Parathyroid adenoma (tissue), 2 donors: Measurements from ENCODE around the gene SLC23A2.

Experiments used
- H2AFZ ChIP-seq: fragments of 300-600 bp; sonication (generic); one replicate; pipeline ENCODE4 v1.7.0; 2017; ENCODE audit warnings: antibody characterized with exemption, mild to moderate bottlenecking
- H3K27ac ChIP-seq: fragments of 300-600 bp; sonication (generic); one replicate; pipeline ENCODE4 v1.7.0; 2017
- H3K27me3 ChIP-seq: fragments of 300-600 bp; sonication (generic); one replicate; pipeline ENCODE4 v1.7.0; 2017; ENCODE audit warnings: low read length; ENCODE audit not compliant: control insufficient read depth, insufficient read depth
- H3K36me3 ChIP-seq: fragments of 300-600 bp; sonication (generic); one replicate; pipeline ENCODE4 v1.7.0; 2017; ENCODE audit warnings: low read length; ENCODE audit not compliant: control insufficient read depth, insufficient read depth
- H3K4me1 ChIP-seq: fragments of 300-600 bp; sonication (generic); one replicate; pipeline ENCODE4 v1.7.0; 2017; ENCODE audit warnings: control low read depth
- H3K4me2 ChIP-seq: fragments of 300-600 bp; sonication (generic); one replicate; pipeline ENCODE4 v1.7.0; 2017; ENCODE audit warnings: low read length
- H3K4me3 ChIP-seq: fragments of 300-600 bp; sonication (generic); one replicate; pipeline ENCODE4 v1.7.0; 2017; ENCODE audit warnings: low read depth, low read length
- H3K79me2 ChIP-seq: fragments of 300-600 bp; sonication (generic); one replicate; pipeline ENCODE4 v1.7.0; 2017; ENCODE audit warnings: control low read depth
- H3K9ac ChIP-seq: fragments of 300-600 bp; sonication (generic); one replicate; pipeline ENCODE4 v1.7.0; 2017; ENCODE audit warnings: mild to moderate bottlenecking
- H3K9me3 ChIP-seq: fragments of 300-600 bp; sonication (generic); one replicate; pipeline ENCODE4 v1.7.0; 2017; ENCODE audit warnings: low read length; ENCODE audit not compliant: control insufficient read depth
- CTCF ChIP-seq: fragments of 300-600 bp; sonication (generic); IDR thresholded peaks from one replicate; pipeline ENCODE4 v1.7.0; 2017; ENCODE audit warnings: antibody characterized with exemption, mild to moderate bottlenecking
- donor health status: primary hyperparathyroidism.

SLC23A2 gene

GRCh38 chr20:4920131-4920530 lies 81.2 kb downstream of the SLC23A2 start:
- Histone ChIP-seq H3K4me2 (no peak overlapping the region), H3K36me3 (no peaks in the 10 kb centered on the region), H3K9ac (no peak overlapping the region), H3K27ac (no peak overlapping the region), H2AFZ (no peak overlapping the region), H3K79me2 (peaks cover 25% of the 10 kb centered on the region), H3K9me3 (no peaks in the 10 kb centered on the region), H3K27me3 (no peaks in the 10 kb centered on the region), H3K4me3 (no peak overlapping the region), H3K4me1 (peaks cover 2% of the 10 kb centered on the region)
- TF ChIP-seq CTCF, result no peak

- Histone ChIP-seq H3K9me3 (no peaks in the 10 kb centered on the region), H3K36me3 (no peaks in the 10 kb centered on the region), H3K27me3 (no peaks in the 10 kb centered on the region), H3K4me3 (no peak overlapping the region), H3K9ac (no peak overlapping the region), H3K4me2 (no peak overlapping the region), H3K79me2 (peaks cover 17% of the 10 kb centered on the region), H3K4me1 (peaks cover 2% of the 10 kb centered on the region), H2AFZ (no peak overlapping the region), H3K27ac (no peak overlapping the region)
- no peak for TF ChIP-seq CTCF
Observed at GRCh38 chr20:4919047-4919704, 82.1 kb downstream of the SLC23A2 start.

- H3K4me3 ChIP-seq, result no peak overlapping the region
- H2AFZ ChIP-seq, result no peak overlapping the region
- no peak overlapping the region for H3K9ac ChIP-seq
- H3K79me2 ChIP-seq, result peaks cover 13% of the 10 kb centered on the region
- no peaks in the 10 kb centered on the region for H3K9me3 ChIP-seq
- H3K27me3 ChIP-seq, result no peaks in the 10 kb centered on the region
- TF ChIP-seq CTCF, result no peak
- H3K27ac ChIP-seq, result no peak overlapping the region
- H3K36me3 ChIP-seq, result no peaks in the 10 kb centered on the region
- no peak overlapping the region for H3K4me2 ChIP-seq
- H3K4me1 ChIP-seq, result peaks cover 2% of the 10 kb centered on the region
Observed at GRCh38 chr20:4918473-4918872, 82.8 kb downstream of the SLC23A2 start.

GRCh38 chr20:4916971-4917881 lies 84.1 kb downstream of the SLC23A2 start:
- Histone ChIP-seq H3K9ac (no peak overlapping the region), H3K36me3 (no peaks in the 10 kb centered on the region), H3K4me1 (peaks cover 2% of the 10 kb centered on the region), H3K27ac (no peak overlapping the region), H3K79me2 (peaks cover 14% of the 10 kb centered on the region), H3K4me3 (no peak overlapping the region), H2AFZ (no peak overlapping the region), H3K27me3 (no peaks in the 10 kb centered on the region), H3K4me2 (no peak overlapping the region), H3K9me3 (no peaks in the 10 kb centered on the region)
- TF ChIP-seq CTCF, result no peak
